ENCODE data around the gene WDR43.

DNA sequence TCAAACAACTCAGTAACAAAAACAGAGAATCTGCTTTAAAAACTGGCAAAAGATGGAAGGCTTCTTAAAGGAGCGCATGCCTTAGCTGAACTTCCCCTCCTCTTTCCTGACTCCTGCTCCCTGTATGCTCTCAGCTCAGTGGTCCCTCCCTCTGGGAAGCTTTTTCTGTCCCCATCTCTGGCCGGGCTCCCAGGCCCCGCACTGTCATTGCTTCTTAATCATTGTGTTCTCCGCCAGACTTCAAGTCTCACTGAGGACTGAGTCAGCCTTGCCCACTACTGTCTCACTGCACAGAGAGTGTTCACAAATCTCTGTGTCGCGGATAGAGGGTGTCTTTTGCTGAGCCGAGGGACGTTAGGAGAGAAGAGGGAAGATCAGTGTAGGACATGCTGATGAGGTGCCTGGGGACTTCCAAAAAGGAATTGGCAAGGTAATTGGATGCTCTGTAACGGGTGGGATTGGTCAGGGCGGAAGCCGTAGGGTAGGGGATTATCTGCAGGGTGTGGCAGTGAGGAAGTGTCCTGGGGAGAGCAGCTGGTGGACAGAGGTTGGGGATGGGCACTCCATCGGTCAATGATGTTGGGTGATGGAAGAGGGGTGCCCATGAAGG is 102.9 kb downstream of the WDR43 start:
- TF ChIP-seq, protein P1, sequence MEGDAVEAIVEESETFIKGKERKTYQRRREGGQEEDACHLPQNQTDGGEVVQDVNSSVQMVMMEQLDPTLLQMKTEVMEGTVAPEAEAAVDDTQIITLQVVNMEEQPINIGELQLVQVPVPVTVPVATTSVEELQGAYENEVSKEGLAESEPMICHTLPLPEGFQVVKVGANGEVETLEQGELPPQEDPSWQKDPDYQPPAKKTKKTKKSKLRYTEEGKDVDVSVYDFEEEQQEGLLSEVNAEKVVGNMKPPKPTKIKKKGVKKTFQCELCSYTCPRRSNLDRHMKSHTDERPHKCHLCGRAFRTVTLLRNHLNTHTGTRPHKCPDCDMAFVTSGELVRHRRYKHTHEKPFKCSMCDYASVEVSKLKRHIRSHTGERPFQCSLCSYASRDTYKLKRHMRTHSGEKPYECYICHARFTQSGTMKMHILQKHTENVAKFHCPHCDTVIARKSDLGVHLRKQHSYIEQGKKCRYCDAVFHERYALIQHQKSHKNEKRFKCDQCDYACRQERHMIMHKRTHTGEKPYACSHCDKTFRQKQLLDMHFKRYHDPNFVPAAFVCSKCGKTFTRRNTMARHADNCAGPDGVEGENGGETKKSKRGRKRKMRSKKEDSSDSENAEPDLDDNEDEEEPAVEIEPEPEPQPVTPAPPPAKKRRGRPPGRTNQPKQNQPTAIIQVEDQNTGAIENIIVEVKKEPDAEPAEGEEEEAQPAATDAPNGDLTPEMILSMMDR (IDR thresholded peaks at IDR 0.05): no peak
- TF ChIP-seq POLR2AphosphoS5 (IDR thresholded peaks at IDR 0.05): no peak

Measured in stomach (tissue), 4 donors.